Vagina (tissue), 2 donors: Measurements from ENCODE around the gene AP1AR.
"Not testable (repeated sequence)": the region's sequence is repeated elsewhere in the genome, so short reads cannot be mapped to it uniquely, and the experiment has no call there.

Experiments
- CTCF ChIP-seq, 3 experiments: fragments of 450-650 bp in 2 of 3; fragments of 200-600 bp in 1 of 3; sonication (generic) in 1 of 3; IDR thresholded peaks; one replicate each; pipeline ENCODE4 v1.5.1; 2017 to 2019; ENCODE audit warnings: antibody characterized with exemption in 3 of 3, mild to moderate bottlenecking in 2 of 3, moderate library complexity in 2 of 3
- POLR2A ChIP-seq, 2 donors: fragments of 450-650 bp; IDR thresholded peaks; one replicate each; pipeline ENCODE4 v1.6.1; 2017; ENCODE audit warnings: antibody characterized with exemption in 2 of 2, mild to moderate bottlenecking in 2 of 2, moderate library complexity in 2 of 2
- POLR2AphosphoS5 ChIP-seq, 2 donors: sonication (generic); formaldehyde crosslinking; IDR thresholded peaks; one replicate each; pipeline ENCODE4 v1.9.0; 2017; ENCODE audit warnings: antibody characterized with exemption in 2 of 2, mild to moderate bottlenecking in 2 of 2, low read depth in 1 of 2; ENCODE audit not compliant: insufficient read depth in 1 of 2

GRCh38 chr4:112309263-112309791 lies 77.7 kb downstream of the AP1AR start:
- TF ChIP-seq POLR2A (IDR thresholded peaks at IDR 0.05); CTCF (IDR thresholded peaks at IDR 0.05); POLR2AphosphoS5 (IDR thresholded peaks at IDR 0.05; ENCODE audit: insufficient read depth in 1 of 2, low read depth in 1 of 2): not testable (repeated sequence)
